ENCODE results near the gene SLC9A2.

DNA sequence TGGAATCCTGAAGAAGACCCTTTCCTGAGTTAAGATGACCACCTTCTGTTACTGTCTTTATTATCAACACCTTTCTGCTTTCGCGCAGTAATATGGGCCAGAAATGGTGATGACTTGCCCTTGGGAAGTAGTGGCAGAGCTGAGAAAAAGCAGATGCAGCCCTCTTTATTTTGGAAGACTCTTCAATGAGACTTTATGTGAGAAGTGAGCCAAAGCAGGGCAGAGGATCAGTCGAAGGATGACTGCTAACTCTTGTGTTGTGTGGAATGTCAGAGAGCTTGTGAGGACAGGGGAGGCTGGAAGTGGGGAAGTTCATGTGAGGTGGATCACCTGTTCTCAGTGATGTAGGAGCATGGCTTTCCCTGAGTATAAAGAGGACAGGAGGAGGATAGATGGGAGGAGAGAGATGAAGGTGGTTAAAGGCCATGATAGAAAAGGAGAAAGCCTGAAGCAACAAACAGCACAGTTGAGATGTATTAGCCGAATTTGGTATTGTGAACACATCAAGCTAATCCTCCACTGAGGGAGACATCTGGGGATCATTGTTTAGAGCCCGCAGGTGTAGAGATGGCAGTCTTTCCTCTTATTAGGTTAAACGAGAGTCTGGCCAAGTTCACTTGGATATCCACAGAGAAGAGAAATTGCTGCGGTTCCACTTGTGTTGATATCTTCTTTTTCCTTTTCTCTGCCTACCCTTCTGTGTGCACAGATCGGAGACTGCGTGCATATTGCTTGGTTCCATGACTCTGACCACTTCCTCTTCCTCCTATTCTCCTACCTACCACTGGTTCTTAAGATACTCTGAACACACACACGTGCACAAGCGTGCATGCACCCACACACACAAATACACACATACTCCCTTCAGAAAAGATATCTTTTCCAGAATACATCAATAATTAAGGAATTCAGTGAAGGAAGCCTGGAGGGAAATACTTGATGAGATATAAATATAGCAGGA is 67.4 kb downstream of the SLC9A2 start:
- TF ChIP-seq, protein P1, sequence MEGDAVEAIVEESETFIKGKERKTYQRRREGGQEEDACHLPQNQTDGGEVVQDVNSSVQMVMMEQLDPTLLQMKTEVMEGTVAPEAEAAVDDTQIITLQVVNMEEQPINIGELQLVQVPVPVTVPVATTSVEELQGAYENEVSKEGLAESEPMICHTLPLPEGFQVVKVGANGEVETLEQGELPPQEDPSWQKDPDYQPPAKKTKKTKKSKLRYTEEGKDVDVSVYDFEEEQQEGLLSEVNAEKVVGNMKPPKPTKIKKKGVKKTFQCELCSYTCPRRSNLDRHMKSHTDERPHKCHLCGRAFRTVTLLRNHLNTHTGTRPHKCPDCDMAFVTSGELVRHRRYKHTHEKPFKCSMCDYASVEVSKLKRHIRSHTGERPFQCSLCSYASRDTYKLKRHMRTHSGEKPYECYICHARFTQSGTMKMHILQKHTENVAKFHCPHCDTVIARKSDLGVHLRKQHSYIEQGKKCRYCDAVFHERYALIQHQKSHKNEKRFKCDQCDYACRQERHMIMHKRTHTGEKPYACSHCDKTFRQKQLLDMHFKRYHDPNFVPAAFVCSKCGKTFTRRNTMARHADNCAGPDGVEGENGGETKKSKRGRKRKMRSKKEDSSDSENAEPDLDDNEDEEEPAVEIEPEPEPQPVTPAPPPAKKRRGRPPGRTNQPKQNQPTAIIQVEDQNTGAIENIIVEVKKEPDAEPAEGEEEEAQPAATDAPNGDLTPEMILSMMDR (IDR thresholded peaks at IDR 0.05) = no peak
- no peak for TF ChIP-seq POLR2A (IDR thresholded peaks at IDR 0.05)
- TF ChIP-seq EP300 (IDR thresholded peaks at IDR 0.05; ENCODE audit: low read depth) = no peak
